MM.1S (cell line): ENCODE data around the gene CACNG8.

Source experiments
- EZH2 ChIP-seq: fragments of 300-600 bp; sonication (generic); optimal IDR thresholded peaks from 2 replicates; pipeline ENCODE3; 2017; ENCODE audit warnings: low read depth, mild to moderate bottlenecking, antibody characterized with exemption, low read length, mixed read lengths
- TF ChIP-seq, protein P1 (sequence below): fragments of 300-600 bp; sonication (generic); IDR thresholded peaks from 2 replicates; pipeline ENCODE4 v1.5.1; 2016; ENCODE audit warnings: antibody characterized with exemption, low read length, mixed read lengths

DNA sequence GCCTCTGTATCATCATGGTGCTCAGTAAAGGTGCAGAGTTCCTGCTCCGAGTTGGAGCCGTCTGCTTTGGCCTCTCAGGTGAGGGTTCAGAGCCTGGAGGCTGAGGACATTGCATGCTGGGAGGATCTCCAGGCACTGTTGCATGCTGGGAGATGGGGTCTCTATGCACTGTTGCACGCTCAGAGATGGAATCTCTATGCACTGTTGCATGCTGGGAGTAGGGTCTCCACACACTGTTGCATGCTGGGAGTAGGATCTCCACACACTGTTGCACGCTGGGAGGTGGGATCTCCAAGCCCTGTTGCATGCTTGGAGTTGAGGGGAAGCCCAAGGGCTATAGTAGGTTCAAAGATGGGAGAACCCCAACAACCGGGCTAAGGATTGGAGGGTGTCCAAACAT, 37.0 kb downstream of the CACNG8 start:
- TF ChIP-seq, protein P1, sequence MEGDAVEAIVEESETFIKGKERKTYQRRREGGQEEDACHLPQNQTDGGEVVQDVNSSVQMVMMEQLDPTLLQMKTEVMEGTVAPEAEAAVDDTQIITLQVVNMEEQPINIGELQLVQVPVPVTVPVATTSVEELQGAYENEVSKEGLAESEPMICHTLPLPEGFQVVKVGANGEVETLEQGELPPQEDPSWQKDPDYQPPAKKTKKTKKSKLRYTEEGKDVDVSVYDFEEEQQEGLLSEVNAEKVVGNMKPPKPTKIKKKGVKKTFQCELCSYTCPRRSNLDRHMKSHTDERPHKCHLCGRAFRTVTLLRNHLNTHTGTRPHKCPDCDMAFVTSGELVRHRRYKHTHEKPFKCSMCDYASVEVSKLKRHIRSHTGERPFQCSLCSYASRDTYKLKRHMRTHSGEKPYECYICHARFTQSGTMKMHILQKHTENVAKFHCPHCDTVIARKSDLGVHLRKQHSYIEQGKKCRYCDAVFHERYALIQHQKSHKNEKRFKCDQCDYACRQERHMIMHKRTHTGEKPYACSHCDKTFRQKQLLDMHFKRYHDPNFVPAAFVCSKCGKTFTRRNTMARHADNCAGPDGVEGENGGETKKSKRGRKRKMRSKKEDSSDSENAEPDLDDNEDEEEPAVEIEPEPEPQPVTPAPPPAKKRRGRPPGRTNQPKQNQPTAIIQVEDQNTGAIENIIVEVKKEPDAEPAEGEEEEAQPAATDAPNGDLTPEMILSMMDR, result no peak
- no peak for TF ChIP-seq EZH2
